NOMO-1 treated with dmso at 0.1 percent for 144 hours (cell line): ENCODE results near the gene LCN2.
A peak's percentile ranks its signal among the peaks of the same experiment; 100 is the strongest.

Experiments used
- DNase-seq: peaks from one replicate; lab custom pipeline; 2025; ENCODE audit not compliant: unreplicated experiment; lab: John Stamatoyannopoulos, UW

LCN2 gene

DNA sequence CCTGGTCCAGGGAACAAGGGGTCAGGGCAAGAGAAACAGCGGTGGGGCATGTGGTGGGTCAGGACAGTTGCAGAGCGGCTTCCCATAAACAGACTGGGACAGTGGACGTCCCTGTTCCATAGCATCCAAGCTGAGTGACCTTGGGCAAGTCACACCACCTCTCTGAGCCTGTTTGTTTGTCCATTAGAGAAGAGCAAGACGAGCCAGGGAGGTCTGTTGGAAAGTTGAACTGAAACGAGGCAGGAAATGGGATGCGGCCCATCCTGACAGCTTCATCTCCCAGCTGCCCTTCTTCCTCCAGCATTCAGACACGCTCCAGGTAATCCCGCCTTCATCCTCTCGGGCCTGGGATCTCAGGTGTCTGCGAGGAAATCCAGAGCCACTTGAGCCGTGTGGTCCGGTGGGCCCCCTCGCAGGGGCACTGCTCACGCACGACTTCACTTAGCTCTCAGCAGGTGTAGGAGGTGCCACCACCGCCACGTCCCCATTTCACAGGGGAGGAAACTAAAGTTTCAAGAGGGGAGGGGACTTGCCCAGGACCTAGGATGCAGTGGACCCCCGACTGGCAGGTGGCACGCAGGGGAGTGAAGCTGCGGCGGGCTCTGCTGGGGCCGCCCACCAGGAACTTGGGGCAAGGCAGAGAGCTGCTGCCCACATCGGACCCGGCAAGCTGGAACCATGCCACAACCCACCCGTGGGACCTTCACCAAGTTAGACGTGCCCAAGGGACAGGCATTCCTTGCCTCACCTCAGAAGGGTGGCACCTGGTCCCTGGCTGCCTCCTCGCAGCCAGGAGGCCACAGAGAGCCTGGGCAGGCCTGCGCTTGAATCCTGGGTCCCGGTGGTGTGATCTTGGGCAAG lies 34.7 kb upstream of the LCN2 start:
- DNase-seq, result no peak

DNA sequence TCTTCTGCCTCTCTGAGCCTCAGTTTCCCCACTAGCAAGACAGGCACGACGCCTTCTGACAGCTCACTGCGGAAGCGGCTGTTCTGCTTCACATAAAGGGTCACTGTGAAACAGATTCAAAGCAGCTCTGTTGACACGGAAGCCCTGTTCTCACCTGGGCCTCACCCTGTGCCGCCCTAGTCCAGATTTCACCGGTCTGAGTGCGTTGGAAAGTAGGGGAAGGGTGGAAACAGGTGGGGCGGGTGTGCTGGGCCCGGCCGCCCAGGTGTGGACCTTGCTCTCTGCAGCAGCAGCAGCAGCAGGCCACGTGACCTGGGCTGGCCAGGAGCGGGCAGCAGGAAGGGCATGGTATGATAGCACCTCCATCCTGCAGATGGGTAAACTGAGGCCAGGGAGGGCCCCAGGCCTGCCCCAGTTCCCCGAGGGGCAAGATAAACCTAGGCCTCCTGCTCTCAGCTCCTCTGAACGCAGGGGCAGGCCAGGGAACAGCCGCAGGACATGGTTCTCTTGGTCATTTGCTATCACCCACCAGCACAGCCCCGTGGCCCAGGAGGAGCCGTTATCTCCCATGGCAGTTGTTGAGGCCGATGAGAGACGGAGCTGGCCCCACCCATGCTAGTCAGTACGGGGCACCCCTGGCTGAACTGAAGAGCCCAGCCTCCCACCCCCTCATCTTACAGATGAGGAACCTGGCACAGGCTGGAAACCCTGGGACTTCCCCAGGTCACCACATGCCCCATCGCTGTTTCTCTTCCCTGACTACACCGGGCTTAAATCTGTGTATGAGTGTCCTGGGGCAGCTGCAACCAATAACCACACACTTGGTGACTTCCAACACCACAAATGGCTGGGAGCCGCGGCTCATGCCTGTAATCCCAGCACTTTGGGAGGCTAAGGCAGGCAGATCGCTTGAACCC lies 33.8 kb upstream of the LCN2 start:
- no peak for DNase-seq

DNA sequence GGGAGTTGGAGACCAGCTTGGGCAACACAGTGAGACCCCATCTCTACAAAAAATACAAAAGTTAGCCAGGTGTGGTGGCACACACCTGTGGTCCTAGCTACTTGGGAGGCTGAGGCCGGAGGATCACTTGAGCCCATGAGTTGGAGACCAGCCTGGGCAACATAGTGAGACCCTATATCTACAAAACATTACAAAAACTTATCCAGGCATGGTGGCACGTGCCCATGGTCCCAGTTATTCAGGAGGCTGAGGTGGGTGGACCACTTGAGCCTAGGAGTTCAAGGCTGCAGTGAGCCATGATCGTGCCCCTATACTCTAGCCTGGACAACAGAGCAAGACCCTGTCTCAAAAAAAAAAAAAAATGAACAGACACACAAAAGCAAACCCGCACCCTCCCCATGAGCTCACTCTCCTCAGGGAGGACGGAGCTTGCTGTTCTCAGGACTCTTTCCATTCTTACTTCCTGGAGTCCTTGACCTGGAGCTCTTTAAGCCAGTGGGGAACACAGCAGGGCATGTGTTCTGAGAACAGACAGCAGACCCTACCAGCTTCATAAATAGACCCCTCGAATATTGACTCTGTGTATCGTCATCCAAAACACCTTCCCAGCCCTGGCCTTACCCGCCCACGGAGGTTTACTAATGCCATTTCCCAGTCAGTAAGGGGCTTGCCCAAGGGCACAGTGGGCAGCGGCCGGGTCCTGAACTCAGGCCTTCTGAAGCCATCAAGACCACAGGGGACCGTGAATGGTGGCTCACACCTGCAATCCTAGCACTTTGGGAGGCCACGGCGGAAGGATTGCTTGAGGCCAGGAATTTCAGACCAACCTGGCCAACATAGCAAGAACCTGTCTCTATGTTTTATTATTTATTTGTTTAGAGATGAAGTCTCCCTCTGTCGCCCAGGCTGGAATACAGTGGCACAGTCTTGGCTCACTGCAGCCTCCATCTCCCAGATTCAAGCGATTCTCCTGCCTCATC lies 32.9 kb upstream of the LCN2 start:
- no peak for DNase-seq

DNA sequence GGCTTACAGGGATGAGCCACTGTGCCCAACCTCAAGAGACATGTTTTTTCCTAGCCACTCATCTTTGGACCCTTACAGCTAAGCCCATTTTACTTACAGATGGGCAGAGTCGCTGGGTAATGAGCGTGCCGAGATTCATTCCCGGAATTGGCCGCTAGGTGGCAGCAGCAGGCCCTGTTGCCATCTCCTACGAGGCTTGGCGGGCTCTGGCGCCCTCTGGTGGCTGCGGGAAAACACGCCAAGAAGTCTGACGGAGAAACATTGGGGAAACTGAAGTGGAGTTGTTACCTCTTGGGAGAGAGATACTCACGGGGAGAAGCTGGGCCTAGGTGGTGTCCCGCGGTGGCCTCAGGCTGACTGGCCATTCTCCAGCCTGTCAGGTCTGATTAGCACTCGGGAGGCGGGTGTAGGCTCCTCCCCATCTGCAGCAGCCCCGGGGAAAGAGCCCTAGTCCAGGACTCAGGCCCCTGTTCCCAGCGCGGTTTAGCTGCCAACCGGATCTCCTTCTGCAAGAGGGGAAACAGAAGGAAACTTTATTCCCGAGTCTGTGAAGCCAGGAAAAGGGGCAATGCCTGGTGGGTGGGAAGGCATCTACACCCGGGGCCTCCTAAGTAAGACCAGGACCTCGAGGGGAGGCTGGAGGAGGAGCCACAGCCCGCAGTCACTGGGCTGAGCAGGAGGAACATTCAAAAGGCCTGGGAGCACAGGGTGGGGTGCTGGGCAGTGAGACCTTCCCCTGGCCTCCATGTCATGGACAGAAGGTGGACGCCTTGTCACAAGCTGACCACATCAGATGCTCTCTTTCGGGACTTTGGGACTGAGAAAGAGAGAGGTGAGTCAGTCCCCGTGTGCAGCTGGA lies 31.4 kb upstream of the LCN2 start:
- peak; percentile 61 for DNase-seq

DNA sequence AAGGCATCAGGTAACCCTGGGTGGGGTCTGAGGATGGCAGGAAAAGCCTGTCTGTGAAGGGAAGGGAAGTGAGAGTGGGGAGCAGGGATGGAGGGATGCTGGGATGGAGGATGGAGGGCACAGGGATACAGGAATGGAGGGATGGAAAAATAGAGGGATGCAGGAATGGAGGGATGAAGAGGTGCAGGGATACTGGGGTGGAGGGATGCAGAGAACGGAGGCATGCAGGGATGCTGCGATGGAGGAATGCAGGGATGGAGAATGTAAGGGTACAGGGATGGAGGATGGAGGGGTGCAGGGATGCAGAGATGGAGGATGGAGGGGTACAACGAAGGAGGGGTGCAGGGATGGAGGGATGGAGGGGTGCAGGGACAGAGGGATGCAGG lies 30.8 kb upstream of the LCN2 start:
- no peak for DNase-seq

DNA sequence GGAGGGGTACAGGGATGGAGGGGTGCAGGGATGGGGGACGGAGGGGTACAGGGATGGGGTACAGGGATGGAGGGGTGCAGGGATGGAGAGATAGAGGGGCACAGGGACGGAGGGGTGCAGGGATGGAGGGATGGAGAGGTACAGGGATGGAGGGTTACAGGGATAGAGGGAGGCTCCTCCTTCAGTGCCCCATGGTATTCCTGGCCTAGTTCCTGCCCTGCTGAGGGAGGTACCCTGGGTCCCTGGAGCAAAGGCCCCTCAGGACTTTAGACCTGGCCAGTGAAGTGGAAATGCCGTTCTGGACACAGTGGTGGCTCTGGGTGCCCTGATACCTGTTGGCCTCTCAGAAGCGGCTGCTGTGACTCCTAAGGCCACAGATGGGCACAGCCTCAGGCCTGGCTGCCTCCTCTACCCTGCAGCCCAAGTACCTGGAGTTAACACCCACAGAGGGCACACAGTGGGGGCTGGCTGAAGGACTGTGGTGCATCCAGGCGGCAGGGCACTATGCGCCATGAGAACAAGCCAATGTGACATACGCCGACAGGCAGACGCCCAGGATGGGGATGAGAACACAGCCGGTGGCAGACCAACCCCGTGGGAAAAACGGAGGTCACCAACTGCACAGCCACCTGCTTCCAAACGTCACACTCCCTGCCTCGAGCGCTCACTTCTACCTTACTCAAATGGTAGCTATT lies 30.1 kb upstream of the LCN2 start:
- DNase-seq, result no peak

DNA sequence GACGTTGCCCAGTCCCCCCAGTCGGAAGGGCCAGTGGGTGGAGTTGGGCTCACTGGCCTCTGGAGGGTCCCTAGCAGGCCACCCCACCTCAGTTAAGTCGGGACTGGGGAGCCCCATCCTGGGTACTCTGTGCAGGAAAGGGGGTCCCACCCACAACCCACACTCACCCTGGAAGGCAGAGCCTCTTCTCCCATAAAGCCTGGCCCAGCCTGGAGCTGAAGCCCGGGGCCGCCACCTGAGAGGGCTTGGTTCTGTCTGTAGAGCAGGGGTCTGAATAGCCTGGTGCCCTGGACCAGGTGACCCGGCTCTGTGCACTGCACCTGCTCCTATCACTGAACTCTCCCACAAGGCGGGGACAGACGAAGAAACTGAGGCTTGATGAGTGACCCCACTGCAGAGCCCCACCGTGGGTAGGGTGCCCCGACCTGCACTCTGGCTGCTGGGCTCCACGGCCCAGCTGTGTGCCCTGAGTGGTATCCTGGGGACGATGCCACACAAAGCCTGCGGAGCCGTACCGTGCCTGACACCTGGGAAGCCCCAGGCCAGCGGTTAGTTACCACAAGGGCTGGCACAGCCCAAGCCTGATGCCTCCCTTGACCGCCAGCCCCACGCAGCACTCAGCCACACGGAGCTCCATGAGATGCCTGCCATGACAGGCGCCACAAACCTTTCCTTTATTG lies 29.1 kb upstream of the LCN2 start:
- no peak for DNase-seq

DNA sequence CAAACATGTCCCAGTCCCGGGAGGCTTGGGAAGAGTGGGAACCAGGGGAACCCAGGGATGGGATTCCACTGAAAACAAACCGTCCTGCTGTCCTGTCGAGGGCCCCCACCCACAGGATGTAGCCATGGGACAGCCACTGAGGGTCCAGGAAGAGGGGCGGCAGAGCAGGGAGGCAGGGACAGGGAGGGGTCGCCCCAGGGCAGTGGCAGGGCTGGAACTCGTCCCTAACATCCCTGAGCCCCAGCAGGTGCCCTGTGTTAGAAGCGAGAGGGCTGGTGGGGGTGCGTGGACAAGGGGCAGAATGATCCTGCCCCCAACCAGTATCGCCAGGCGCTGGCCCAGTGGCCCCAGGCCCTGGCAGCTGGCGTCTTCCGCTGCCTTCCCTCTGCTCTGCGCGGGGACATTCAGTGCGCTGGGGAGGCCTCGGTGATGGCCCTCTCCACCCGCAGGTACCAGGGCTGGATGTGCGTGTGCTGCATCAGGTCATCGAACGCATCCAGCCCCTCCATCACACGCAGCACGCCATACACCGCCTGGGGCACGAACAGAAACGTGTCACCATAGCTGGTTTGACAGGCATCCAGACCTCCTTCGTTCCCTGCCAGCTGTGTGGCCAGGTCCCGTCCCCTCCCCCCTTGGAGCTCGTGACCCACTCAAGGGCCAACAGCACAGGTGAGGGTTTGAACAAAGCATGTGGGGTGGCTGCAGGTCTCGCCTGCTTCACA lies 28.4 kb upstream of the LCN2 start:
- DNase-seq, result no peak

DNA sequence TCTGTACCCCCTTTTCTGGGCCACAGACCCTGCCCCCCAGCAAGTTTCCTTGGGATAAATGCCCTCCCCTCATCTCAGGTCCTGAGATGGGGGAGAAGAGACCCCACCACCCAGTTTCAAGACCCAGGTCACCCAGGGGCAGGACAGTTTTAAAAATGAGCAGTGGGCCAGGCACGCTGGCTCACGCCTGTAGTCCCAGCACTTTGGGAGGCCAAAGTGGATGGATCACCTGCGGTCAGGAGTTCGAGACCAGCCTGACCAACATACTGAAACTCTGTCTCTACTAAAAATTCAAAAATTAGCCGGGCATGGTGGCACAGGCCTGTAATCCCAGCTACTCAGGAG lies 27.8 kb upstream of the LCN2 start:
- DNase-seq, result no peak

DNA sequence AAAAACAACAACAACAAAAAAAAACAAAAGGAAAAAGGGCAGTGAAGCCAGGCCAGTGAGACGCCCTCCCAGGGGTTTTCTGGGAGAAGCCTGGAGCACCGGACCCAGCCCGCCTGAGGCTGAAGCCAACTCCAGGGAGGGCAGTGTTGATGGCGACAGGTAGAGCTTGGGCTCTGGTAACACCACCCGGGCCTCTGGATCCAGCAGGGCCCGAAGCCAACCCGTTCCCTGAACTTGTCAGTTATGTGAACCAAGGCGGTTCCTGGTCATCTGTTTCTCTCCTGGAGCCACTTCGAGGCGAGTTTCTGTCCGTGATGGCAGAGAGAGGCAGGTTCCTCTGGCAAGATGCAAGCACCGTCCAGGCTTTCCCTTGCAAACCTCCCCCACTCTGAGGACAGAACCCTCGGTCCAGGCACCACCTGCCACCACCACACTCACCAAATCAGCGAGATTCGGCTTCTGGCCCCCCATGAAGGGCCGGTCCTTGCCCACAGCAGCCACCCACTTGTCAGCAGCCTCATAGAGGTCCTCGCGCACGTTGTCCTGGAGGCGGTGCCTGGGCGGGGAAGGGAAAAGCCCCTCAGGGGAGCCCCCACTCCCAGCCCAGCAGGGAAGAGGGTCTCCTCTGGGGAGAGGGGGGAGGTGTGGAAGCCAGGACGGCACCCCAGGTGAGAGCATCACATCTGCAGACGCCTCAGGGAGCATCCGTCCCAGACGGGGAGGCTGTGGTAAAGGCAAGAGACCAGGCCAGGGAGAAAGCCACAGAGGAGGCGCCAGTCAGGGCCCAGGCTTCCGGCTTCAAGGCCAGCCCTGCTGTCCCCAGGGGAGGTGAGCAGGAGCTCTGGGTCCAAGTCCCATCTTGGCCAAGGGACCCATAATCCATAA lies 27.1 kb upstream of the LCN2 start:
- no peak for DNase-seq

DNA sequence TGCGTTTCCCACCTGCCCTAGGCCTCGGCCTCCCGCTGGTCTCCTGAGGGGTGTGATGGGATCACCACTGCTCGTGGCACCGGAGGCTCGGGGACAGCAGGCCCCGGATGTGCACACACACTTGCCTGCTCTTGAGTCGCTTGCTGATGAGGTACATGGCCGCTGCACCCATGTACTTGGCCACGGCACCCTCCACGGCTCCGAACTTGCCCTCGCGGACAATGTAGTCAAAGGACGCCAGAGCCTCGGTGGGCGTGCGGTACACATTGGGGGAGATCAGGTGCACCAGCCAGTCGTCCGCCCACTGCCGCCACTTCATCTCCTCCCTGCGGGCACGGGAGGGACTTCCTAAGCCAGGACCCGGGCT lies 26.5 kb upstream of the LCN2 start:
- no peak for DNase-seq

DNA sequence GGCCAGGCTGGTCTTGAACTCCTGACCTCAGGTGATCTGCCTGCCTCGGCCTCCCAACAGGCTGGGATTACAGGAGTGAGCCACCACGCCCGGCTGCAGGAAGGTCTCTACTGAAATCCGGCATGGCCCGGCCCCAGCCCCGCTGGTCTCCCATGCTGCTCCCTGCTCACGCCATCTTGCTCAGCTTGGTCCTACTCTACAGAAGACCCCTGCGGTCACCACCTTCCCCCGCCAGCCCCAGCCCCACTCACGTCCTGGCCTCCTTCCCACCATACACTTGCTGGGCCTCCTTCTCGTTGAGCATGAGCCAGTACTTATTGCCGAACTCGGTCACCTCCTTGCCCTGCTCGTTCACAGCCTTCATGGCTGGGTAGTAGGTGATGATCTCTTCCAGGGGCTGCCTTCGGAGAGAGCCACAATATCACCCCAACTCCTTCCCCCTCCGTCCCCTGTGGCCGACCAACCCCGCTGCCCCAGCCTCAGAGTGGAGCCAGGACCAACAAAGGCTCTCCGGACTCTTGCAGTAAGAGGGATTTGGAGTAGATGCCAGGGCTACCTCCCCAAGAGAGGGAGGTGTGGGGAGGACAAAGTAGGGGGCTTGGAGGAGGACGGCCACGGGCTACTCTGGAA lies 25.7 kb upstream of the LCN2 start:
- no peak for DNase-seq

DNA sequence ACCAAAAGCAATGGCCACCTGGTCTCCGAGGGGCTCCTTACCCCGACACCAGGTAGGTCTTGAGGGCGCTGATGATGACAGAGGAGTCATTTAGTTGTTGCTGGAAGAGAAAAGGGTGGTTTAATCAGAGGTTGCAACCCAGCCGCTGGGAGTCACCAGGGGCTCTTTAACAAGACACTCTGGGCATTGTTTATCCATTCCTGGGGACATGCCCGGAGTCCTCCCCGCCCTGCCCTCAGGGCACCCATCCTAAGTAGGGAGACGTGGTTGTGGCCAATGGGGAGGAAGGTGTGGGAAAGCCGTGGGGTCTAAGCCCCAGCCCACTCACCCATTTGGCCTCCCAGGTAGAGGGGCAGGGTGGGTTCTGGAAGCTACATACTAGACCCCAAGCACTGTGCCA lies 24.8 kb upstream of the LCN2 start:
- no peak for DNase-seq

DNA sequence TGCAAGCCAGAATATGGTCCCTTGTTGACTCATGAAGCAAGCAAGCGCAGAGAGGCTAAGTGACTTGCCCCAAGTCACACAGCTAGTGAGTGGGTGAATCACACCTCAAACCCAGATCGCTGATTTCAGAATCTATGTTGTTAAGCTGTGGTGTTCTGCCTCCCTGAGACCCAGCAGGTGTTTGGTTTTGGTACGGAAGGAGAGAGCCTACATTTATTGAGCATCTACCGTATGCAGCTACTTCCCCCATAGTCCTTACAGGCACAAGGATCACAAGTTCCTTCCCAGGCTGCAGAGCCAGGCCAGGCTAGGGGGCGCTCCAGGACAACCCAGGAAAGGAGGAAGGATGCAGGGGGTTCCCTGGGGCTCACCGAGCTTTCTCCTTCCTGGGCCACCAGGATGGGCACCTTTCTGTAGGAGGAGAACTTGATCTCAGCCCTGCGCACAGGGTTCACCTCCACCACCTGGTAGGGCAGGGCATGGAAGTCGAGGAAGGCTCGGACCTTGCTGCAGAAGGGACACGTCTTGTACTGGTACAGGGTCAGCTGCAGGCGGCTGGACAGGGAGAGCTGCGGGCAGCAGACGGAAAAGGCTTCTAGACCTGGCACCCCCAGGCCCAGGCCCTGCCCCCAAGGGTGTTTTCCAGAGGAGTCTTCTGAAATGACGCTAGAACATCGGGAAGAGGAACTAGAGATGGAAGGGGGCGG lies 24.2 kb upstream of the LCN2 start:
- DNase-seq, result peak; percentile 9

DNA sequence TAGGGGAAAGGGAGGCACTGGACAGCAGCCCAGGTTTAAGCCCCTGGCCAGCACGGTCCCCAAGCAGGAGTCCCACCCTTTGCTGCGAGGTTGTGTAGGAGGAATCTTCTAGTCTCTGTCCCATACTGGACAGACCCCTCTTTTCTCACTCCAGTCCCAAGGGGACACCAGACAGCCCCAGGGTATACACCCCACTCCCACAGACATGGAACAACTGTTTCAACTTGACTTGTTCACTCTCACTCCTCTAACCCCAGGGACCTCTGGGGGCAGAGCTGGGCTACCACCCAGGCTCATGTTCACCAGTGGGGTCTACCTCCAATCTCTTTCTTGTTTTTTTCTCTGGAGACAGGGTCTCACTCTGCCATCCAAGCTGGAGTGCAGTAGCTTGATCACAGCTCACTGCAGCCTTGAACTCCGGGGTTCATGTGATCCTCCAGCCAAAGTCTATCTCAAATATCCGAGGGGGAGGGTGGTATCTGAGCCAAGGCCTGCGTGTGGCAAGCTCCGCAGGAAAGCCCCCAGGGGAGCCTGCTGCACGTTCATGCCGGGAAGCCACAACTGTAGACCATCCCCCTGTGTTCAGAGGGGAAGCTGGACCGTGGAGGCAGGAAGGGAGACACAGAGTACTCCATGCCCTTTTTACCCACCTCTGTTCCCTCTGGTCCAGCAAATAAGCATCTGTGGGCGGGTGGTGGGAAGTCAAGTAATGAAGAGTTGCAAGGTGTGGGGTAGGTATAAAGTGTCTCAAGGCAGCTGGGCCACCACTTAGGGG lies 23.5 kb upstream of the LCN2 start:
- no peak for DNase-seq

DNA sequence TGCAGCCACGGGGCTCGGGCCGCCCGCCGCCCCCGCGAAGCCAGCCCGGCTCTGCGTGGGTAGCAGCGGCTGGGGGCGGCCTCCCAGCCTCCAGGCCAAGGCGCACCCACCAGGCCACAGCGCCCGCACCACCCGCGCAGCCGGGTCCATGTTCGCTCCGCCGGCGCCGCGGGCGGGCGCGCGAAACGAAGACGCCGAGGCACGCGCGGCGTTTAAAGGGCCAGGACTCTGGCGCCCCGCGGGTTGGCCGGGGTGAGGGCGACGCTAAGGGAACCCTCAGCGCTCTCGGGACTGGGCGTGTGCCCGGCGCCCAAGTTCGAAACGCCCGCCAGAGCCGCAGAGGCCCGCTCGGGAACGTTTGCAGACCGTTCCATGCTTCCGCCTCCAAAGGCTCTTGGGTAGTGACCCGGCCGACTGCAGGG lies 21.7 kb upstream of the LCN2 start, which contains the start of gene PTGES2:
PTGES2 (minus strand) TSS at position 162 of the 422 bp plus-strand sequence; CDS start at position 150, 12 bp downstream.
- DNase-seq, result peak; percentile 78
